A204.1 (cell line): ENCODE results near the gene POLR1E.

Experiments used
- FAIRE-seq: peaks from 2 replicates; lab custom pipeline; 2012; peaks lifted over from hg19 to GRCh38; lab: Jason Lieb, UNC

Gene POLR1E

GRCh38 chr9:37540634-37541033 lies 54.9 kb downstream of the POLR1E start:
- FAIRE-seq = no peak

- no peak for FAIRE-seq
Measured at GRCh38 chr9:37541465-37541864, 55.7 kb downstream of the POLR1E start.

- FAIRE-seq = no peak
Measured at GRCh38 chr9:37542488-37542887, 56.7 kb downstream of the POLR1E start.

GRCh38 chr9:37542895-37543294 lies 57.1 kb downstream of the POLR1E start:
- no peak for FAIRE-seq

- FAIRE-seq = no peak
Measured at GRCh38 chr9:37543468-37543867, 57.7 kb downstream of the POLR1E start.

- no peak for FAIRE-seq
Measured at GRCh38 chr9:37547328-37547878, 61.7 kb downstream of the POLR1E start.

- no peak for FAIRE-seq
Measured at GRCh38 chr9:37549527-37549926, 63.8 kb downstream of the POLR1E start.

- FAIRE-seq = no peak
Measured at GRCh38 chr9:37550781-37551180, 65.0 kb downstream of the POLR1E start.

GRCh38 chr9:37551468-37551867 lies 65.7 kb downstream of the POLR1E start:
- FAIRE-seq = no peak

- FAIRE-seq = no peak
Measured at GRCh38 chr9:37551888-37552287, 66.1 kb downstream of the POLR1E start.
